ENCODE measurements around the gene ADD3.

- no peak for TF ChIP-seq ELF4 (IDR thresholded peaks at IDR 0.05)
- no peak for TF ChIP-seq FOXM1 (IDR thresholded peaks at IDR 0.05; ENCODE audit: borderline replicate concordance)
- no peak for TF ChIP-seq L3MBTL2 (conservative IDR thresholded peaks at IDR 0.05)
- TF ChIP-seq SP1 (IDR thresholded peaks at IDR 0.05) = no peak
- TF ChIP-seq PKNOX1 (IDR thresholded peaks at IDR 0.05) = no peak
- TF ChIP-seq TARDBP (IDR thresholded peaks at IDR 0.05) = no peak
- no peak for TF ChIP-seq SUZ12 (IDR thresholded peaks at IDR 0.05)
- TF ChIP-seq ZNF384 (IDR thresholded peaks at IDR 0.05) = no peak
- no peak for TF ChIP-seq ARNT (IDR thresholded peaks at IDR 0.05)
- no peak for TF ChIP-seq FOXK2 (IDR thresholded peaks at IDR 0.05)
These were observed 10.1 kb downstream of the ADD3 start for GRCh38 chr10:110017907-110018306.
